Uterus (tissue), 4 donors: ENCODE results near the gene ATP11A. TPM values are rescaled to one million over a fixed set of nuclear protein-coding genes. Genes with fewer than 3 reads are reported as not detected.

Experiments used
- DNase-seq, 2 donors: peaks; one replicate each; pipeline ENCODE4 v3.0.0-alpha.2; 2019 to 2020
- H3K27ac ChIP-seq, 2 donors: fragments of 200-600 bp; sonication (generic); 1 replicate in 1 of 2; 2 replicates in 1 of 2; pipeline ENCODE4 v1.5.1; 2016 to 2018
- H3K27me3 ChIP-seq, 2 donors: fragments of 200-600 bp; sonication (generic); one replicate each; pipeline ENCODE4 v1.5.1; 2018 to 2019; ENCODE audit warnings: control low read depth in 1 of 2
- H3K36me3 ChIP-seq, 2 donors: fragments of 200-600 bp; sonication (generic); one replicate each; pipeline ENCODE4 v1.5.1; 2019; ENCODE audit warnings: control low read depth in 1 of 2
- H3K4me1 ChIP-seq, 2 donors: fragments of 200-600 bp; sonication (generic); one replicate each; pipeline ENCODE4 v1.5.1; 2018 to 2019; ENCODE audit warnings: control low read depth in 1 of 2
- H3K4me3 ChIP-seq, 2 donors: fragments of 200-600 bp; sonication (generic); 1 replicate in 1 of 2; 2 replicates in 1 of 2; pipeline ENCODE4 v1.5.1; 2018 to 2019; ENCODE audit warnings: mild to moderate bottlenecking in 1 of 2
- H3K9me3 ChIP-seq, 2 donors: fragments of 200-600 bp; sonication (generic); one replicate each; pipeline ENCODE4 v1.5.1; 2019; ENCODE audit warnings: control low read depth in 1 of 2
- POLR2A ChIP-seq, 2 donors: fragments of 450-650 bp; IDR thresholded peaks; one replicate each; pipeline ENCODE4 v1.6.1; 2016; ENCODE audit warnings: antibody characterized with exemption in 2 of 2, mild to moderate bottlenecking in 1 of 2, moderate library complexity in 1 of 2
- intact Hi-C: fragments of 100-400 bp; cut with DNase I; formaldehyde crosslinking; loops from one replicate; pipeline ENCODE4 v1.15.1; 2023; ENCODE audit warnings: low total_unique reads
- total RNA-seq, 4 donors: library from RNA; depleted of rRNA in 3 of 4; stranded (reverse); fragments of >200 nt in 3 of 4; gene quantifications; one replicate each; pipeline versions ENCODE4 v1.1.0 to v1.2.4, GENCODE V29; 2014 to 2023
- TF ChIP-seq, protein P1 (sequence below), 4 experiments: fragments of 200-600 bp in 2 of 4; fragments of 450-650 bp in 2 of 4; sonication (generic) in 2 of 4; IDR thresholded peaks; one replicate each; pipeline ENCODE4 v1.5.1; 2016 to 2019; ENCODE audit warnings: antibody characterized with exemption in 4 of 4, mild to moderate bottlenecking in 2 of 4, moderate library complexity in 1 of 4
- donor health status: DM: yes; HTN: yes; CAD: no.

ATP11A gene
- total RNA-seq, 4 donors from 2014 or later = 12.8 to 149 (median 22.8) TPM

DNA sequence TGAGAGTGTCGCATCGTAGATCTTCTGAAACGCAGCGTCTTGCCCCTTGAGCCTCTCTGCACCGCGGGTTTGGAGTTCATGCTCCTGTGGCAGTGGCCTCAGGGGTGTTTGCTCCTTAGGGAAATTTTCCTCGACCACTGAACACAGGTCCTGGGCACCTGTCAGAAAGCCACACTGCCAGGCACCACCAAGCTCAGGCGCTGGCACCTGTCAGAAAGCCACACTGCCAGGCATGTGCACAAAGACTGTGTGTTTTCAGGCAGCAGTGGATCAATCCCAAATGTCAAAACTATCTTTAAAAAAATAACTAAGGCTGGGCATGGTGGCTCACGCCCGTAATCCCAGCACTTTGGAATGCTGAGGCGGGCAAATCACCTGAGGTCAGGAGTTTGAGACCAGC lies 87.1 kb downstream of the ATP11A start:
- Histone ChIP-seq H3K36me3 (no peaks in the 10 kb centered on the region), H3K27me3 (no peaks in the 10 kb centered on the region), H3K4me3 (no peak overlapping the region), H3K27ac (no peak overlapping the region), H3K4me1 (peaks cover 0 to 2% of the 10 kb centered on the region in 2 donors), H3K9me3 (no peaks in the 10 kb centered on the region)
- intact Hi-C loops = no loop called here
- peak in 1 of 2 donors; percentile 6 for DNase-seq
- TF ChIP-seq POLR2A (IDR thresholded peaks at IDR 0.05) = no peak
- TF ChIP-seq, protein P1, sequence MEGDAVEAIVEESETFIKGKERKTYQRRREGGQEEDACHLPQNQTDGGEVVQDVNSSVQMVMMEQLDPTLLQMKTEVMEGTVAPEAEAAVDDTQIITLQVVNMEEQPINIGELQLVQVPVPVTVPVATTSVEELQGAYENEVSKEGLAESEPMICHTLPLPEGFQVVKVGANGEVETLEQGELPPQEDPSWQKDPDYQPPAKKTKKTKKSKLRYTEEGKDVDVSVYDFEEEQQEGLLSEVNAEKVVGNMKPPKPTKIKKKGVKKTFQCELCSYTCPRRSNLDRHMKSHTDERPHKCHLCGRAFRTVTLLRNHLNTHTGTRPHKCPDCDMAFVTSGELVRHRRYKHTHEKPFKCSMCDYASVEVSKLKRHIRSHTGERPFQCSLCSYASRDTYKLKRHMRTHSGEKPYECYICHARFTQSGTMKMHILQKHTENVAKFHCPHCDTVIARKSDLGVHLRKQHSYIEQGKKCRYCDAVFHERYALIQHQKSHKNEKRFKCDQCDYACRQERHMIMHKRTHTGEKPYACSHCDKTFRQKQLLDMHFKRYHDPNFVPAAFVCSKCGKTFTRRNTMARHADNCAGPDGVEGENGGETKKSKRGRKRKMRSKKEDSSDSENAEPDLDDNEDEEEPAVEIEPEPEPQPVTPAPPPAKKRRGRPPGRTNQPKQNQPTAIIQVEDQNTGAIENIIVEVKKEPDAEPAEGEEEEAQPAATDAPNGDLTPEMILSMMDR (IDR thresholded peaks at IDR 0.05) = no peak

DNA sequence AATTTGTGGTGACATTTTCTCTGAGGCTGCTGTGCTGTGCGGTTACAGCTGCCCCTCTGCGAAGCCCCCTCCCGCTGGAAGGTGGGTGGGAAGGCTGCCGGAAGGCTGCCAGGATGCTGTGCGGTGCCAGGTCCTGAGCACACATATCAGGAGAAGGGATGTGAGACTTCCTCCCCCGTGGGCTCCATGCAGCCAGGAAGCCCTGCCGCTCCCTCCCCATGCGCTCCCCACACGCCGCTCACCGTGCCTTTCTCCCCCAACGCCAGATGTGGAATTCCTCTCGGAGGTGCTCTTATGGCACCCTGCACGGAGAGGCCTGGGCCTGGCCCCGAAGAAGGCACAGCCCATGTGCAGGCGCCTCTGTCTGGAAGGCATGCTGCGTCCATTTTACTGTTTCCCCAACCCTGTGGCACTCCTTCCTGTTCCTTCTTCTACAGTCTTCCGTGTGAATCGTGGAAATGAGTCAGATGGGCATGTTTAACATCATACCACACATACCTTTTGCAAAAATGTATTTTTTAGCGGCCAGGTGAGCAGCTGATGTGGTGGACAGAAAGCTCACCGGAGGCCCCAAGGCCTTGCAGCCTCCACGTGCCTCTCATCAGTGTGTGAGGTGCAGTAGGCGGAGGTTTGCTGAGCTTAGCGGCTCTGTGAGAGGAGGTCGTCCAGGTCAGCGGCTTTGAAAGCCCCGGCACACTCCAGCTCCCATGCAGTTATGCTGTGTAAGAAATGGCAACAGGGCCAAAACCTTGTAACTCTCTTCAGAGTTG lies 88.0 kb downstream of the ATP11A start:
- no peaks in the 10 kb centered on the region for H3K9me3 ChIP-seq
- intact Hi-C loops = no loop called here
- H3K27me3 ChIP-seq = no peaks in the 10 kb centered on the region
- no peak overlapping the region for H3K27ac ChIP-seq
- peaks cover 5 to 7% of the 10 kb centered on the region in 2 donors for H3K4me1 ChIP-seq
- H3K4me3 ChIP-seq = no peak overlapping the region
- H3K36me3 ChIP-seq = no peaks in the 10 kb centered on the region
- peak in 1 of 2 donors; percentile 13 for DNase-seq
- TF ChIP-seq, protein P1 (IDR thresholded peaks at IDR 0.05) = no peak
- TF ChIP-seq POLR2A (IDR thresholded peaks at IDR 0.05) = no peak

DNA sequence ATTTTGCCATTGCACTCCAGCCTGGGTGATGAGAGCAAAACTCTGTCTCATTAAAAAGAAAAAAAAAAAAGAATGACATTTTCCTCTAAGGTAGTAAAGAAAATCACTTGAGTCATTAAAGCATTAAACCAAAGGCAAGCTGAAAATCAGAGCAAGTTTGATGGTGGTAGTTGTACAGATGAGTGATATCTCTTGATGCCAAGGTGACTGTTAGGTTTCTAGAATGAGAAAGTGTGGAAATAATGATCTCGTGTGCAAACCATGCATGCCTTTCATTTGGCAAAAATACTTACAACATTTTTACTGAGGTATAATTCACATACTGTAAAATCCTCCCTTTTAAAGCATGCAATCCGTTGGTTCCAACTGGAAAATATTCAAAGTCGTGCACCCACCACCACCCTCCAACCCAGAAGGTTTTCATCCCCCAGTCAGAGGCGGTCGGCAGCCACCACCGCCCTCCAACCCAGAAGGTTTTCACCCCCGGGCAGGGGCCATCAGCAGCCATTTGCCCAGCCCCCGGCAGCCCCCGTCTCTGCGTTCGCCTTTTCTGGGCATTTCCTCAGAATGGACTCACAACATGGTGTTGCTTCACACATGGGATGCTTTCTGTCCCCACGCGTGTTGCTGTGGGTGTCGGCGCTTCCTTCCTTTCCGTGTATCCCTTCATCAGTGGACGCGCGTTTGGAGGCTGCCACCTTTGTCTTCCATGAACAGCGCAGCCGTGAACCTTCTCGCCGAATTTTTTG lies 90.2 kb downstream of the ATP11A start:
- H3K4me1 ChIP-seq = peaks cover 7 to 11% of the 10 kb centered on the region in 2 donors
- no peaks in the 10 kb centered on the region for H3K36me3 ChIP-seq
- intact Hi-C loops = no loop called here
- H3K27ac ChIP-seq = no peak overlapping the region
- H3K27me3 ChIP-seq = no peaks in the 10 kb centered on the region
- H3K4me3 ChIP-seq = no peak overlapping the region
- peak in 1 of 2 donors; percentile 4 for DNase-seq
- TF ChIP-seq, protein P1 (IDR thresholded peaks at IDR 0.05) = no peak
- no peak for TF ChIP-seq POLR2A (IDR thresholded peaks at IDR 0.05)
- H3K9me3 ChIP-seq = no peaks in the 10 kb centered on the region

- H3K36me3 ChIP-seq = no peaks in the 10 kb centered on the region
- H3K9me3 ChIP-seq = no peaks in the 10 kb centered on the region
- peaks cover 7 to 11% of the 10 kb centered on the region in 2 donors for H3K4me1 ChIP-seq
- peak in 1 of 2 donors; percentile 2 for DNase-seq
- TF ChIP-seq, protein P1 (IDR thresholded peaks at IDR 0.05) = no peak
- TF ChIP-seq POLR2A (IDR thresholded peaks at IDR 0.05) = no peak
- intact Hi-C loops = no loop called here
- H3K27ac ChIP-seq = peak overlapping the region in 1 of 2 donors; percentile 24
- no peak overlapping the region for H3K4me3 ChIP-seq
- no peaks in the 10 kb centered on the region for H3K27me3 ChIP-seq
Observed at GRCh38 chr13:112781287-112781686, 91.4 kb downstream of the ATP11A start.

GRCh38 chr13:112781881-112782361 lies 92.1 kb downstream of the ATP11A start:
- H3K27ac ChIP-seq = peak overlapping the region; percentile 80 to 82
- intact Hi-C loops = no loop called here

More at GRCh38 chr13:112781881-112782361, 92.1 kb downstream of the ATP11A start:
- Histone ChIP-seq H3K27me3 (no peaks in the 10 kb centered on the region), H3K4me1 (peaks cover 7 to 11% of the 10 kb centered on the region in 2 donors), H3K9me3 (no peaks in the 10 kb centered on the region), H3K4me3 (no peak overlapping the region), H3K36me3 (no peaks in the 10 kb centered on the region)
- TF ChIP-seq, protein P1 (IDR thresholded peaks at IDR 0.05) = no peak
- no peak for TF ChIP-seq POLR2A (IDR thresholded peaks at IDR 0.05)
- peak in 1 of 2 donors; percentile 50 for DNase-seq
